ENCODE data around the gene INTS6.
"Not testable (repeated sequence)": the region's sequence is repeated elsewhere in the genome, so short reads cannot be mapped to it uniquely, and the experiment has no call there.

The INTS6 gene

GRCh38 chr13:51455532-51455931 is 2.7 kb upstream of the INTS6 start:
- no peak for DNase-seq

DNA sequence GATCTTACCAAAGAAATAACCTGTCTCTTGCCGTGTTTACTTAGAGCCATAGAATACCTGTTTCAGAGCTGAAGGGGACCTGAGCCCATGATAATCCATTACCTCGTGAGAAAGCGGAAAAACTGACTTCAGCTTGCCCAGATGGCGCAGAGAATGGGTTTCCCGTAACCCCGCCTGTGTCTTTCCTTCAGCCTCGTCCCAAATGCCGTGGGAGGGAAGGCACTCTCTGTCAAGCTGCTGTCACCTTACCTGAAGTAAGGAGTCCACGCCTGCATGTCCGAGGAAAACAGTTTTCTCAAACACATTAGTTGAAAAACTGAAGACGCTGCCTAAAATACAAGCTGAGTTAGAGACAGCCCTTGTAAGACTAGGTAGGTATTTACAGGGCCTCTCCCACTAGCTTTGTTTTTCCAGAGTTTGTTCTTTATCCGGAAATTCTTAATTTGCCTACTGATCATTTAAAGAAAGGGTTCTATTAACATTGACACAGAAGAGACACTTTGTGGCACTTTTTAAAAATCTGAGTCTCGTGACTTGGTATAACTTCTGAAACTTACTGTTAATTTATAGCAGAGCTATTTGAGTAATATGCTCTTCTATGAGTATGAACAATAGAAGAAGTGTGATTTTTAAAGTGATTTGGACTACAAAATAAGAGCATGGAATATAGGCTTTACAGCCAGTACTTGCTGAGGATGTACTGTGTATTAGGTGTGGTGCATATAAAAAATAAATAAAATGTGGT is 1.3 kb upstream of the INTS6 start:
- DNase-seq, result no peak

DNA sequence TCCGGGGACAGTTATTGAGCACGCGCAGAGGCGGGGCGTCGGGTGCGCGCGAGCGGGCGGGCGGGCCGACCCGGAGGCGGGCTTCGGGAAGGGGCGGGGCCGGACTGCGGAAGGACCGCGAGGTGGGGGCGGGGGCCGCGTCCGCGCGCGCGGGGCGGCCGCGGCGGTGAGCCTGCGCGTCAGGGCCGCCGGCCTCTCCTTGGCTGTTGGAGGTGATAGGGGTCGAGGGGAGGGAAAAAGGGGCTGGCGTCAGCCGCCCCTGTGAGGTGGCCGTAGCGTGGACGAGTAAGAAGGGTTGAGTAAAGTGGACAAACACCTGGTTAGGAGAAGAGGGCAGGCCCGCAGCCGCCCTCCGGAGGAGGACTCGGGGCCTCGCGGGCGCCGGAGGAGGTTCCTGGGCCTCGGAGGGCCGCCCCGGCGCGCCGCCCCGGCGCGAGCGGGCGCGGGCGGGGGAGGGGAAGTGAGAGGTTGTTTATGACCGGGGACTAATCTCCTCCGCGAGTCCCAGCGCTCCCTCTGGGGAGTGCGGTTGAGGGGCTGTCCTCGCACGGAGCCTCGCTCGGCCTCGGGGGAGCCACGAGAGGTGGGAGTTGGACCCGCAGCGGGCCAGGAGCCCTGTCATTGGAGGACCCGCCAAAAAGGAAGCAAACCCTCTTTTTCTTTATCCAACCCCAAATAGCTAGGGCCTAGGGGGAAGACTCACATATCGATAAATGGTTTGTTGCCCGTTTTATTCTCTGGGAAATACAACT is 547 bp upstream of the INTS6 start:
- no peak for DNase-seq

- DNase-seq, result no peak
These were observed 1.1 kb downstream of the INTS6 start for GRCh38 chr13:51451467-51452360.

DNA sequence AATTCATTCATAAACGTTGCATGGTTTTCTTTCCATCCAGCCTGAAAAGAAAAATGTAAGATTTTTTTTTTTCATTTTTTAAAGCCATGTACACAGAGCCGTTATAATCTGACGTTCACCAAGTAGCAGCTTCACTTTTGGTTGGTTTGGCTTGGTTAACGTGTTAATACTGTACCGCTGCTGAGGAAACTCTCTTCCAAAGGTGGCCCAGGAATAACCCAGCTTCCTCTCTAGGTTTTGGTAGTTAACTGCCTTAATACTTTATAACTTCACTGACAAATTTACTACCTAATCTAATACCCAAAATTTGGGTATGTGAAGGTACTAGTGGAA is 1.7 kb downstream of the INTS6 start:
- DNase-seq, result no peak

GRCh38 chr13:51449018-51449417 is 3.8 kb downstream of the INTS6 start:
- DNase-seq, result no peak

DNA sequence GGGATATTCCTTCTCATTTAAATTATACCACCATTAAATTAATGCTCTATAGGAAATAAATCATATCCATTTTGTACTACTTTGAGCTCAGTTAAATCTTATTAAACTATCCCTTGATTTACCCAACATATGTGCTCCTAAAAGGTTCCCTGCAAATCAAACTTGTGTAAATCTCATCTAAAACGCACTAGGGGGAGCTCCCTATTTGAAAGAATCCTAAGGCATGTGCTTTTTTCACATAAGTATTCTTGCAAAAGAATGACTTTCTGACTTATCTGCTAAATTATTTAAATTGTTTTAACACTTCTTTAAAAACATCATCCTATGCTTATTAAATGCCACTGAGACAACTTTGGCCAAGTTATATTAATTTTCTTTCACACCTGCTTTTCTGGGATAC is 7.9 kb downstream of the INTS6 start:
- DNase-seq, result no peak

DNA sequence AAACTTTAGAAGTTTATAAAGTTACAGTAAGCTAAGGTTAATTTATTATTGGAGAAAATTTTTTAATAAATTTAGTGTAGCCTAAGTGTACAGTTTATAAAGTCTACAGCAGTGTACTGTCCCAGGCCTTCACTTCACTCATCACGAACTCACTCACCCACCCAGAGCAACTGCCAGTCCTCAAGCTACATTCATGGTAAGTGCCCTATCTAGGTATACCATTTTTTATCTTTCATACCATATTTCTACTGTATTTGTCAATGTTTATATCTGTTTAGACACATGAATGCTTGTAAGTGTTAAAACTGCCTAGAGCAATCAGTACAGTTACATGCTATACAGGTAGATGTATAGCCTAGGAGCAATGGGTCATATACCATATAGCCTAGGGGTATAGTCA is 12.5 kb downstream of the INTS6 start:
- no peak for DNase-seq

GRCh38 chr13:51437550-51438127 is 15.2 kb downstream of the INTS6 start:
- DNase-seq, result no peak

DNA sequence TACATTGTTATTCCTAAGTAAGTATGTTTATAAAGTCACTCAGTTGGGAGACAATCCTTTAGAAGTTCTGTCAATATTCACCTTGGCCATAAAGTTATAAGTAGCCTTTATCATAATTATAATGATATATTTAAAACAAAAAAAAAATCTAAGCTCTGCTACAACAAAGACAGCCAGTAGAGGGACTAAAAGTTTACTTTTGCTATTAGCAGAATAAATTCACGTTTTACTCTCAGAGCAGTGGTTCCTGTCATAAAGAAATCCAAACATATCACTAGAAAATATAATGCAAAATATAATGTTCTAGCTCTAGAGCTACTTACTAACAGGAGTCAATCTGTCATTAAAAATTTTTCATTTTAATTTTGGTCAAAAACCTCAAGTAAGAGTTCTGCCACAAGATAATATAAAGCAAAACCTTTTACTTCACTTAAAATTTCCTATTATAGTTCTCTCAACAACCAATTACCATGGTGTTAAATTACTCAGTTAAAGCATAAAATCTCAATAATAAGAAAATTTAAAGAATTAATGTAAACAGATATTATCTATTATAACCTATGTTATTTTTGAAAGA is 17.7 kb downstream of the INTS6 start:
- DNase-seq, result no peak

GRCh38 chr13:51432576-51432975 is 20.3 kb downstream of the INTS6 start:
- DNase-seq, result no peak

GRCh38 chr13:51426982-51427381 is 25.9 kb downstream of the INTS6 start:
- no peak for DNase-seq

DNA sequence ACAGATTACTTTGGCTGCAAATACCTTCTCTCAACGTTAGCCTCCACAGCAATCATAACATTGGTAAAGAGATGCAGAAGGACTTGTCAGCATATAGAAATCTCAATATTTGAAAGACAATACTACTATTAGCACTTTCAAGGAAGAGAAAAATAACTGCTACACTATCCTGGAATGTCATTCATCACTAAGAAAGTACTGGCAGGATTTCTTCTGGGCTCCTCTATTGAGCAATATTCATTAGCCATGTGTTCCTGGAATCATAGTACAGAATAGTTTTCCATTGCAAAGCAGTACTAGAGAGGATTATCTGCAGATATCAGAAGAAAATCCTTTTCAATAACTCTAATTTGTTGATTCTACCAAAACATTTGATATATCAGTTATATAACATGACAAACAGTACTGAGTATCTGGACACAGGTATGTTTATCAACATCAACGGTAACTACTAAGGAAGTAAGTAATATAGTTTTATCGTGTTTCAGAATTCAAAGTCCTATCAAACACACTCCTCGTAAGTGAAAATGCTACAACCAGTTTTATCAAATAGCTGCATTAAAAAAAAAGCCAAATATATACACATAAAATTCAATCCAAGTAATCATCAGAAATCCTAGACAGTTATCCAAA is 27.3 kb downstream of the INTS6 start:
- DNase-seq, result no peak

GRCh38 chr13:51423766-51424165 is 29.1 kb downstream of the INTS6 start:
- DNase-seq, result no peak

- DNase-seq, result no peak
These were observed 30.4 kb downstream of the INTS6 start for GRCh38 chr13:51422484-51422883.

DNA sequence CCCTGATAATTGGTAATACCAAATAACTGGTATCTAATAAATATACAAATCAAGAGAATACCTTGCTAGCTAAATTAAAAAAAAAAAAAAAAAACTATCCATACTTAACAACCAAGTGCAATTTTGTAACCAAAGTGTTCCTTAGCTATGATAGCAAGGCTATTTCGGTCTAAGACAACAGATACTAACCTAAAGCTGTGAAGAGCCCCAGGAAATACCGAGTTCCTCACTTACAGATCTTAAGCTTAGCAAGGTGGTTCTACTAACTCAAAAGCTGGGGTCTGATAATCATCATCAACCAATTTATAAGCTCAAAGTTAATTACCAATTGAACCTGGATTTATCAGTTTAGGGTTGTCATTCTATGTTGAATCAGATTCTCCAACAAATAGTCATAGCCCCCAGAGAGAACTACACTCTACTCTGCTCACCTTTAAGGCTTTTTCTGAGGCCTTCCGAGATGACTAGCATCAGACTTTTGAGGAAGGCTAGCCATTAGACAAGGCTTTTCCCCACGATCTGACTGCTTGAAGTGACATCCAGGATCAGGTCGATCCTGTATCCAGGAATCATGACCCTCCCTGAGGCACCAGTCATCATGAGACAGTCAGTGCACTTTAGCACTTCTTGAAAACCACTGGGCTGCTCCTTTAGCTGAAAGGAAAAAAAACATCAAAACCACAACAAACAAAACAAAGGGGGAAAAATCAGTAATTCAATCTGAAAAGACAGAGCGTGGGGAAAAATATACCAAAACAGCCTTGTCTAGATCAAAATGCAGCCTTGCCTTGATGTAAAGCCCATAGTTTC is 31.9 kb downstream of the INTS6 start:
- no peak for DNase-seq

GRCh38 chr13:51419001-51419636 is 33.7 kb downstream of the INTS6 start:
- DNase-seq, result no peak

GRCh38 chr13:51417716-51418115 is 35.1 kb downstream of the INTS6 start:
- DNase-seq, result no peak

DNA sequence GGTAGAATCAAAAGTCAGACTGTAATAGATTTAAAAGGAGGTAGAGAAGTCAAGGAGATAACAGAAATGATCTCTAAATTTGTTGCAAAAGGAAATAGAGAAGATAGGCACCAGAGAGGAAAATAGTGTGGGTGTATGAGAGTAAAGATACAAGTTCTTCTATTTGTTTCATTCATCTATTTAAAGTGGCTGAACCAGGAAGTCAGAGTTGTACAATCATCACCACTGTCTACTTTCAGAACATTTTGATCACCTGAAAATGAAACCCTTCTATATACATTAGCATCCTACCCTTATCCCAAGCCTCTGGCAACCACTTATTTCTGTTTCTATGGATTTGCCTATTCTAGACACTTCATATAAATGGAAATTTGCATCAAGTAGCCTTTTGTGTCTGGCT is 36.7 kb downstream of the INTS6 start:
- no peak for DNase-seq

- DNase-seq, result not testable (repeated sequence)
These were observed 37.5 kb downstream of the INTS6 start for GRCh38 chr13:51415339-51415738.

DNA sequence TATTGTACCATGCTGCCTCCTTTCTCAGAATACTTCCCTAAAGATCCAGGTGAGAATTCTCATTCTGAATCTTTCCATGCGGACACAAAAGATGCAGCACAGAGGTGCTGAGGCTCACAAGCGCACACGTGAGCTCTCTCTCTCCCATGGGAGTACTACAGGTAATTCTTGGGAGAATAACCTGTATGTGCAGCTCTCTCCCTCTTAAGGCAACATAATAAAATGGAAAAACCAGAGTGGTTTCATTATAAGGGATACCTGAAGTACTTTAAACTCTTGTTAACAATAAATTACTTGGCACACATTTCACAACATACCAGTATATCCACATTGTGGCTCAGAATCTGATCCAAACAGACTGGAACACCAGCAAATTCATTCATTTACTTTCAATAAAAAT is 40.4 kb downstream of the INTS6 start:
- DNase-seq, result no peak
